GM12892 (cell line): ENCODE measurements around the gene NIFK.

Source experiments
- DNase-seq: peaks from one replicate; pipeline ENCODE4 v3.0.0; 2011; ENCODE audit not compliant: insufficient read length
- FAIRE-seq: peaks from 2 replicates; lab custom pipeline; 2011; peaks lifted over from hg19 to GRCh38; lab: Jason Lieb, UNC
- POLR2A ChIP-seq: IDR thresholded peaks from 2 replicates; pipeline ENCODE4 v1.6.1; 2011; ENCODE audit warnings: low read depth, low read length, control low read depth
- POLR2AphosphoS5 ChIP-seq: IDR thresholded peaks from 2 replicates; pipeline ENCODE4 v1.6.1; 2011; ENCODE audit warnings: low read depth, low read length, control low read depth
- TAF1 ChIP-seq: IDR thresholded peaks from 2 replicates; pipeline ENCODE4 v1.6.1; 2011; ENCODE audit warnings: low read depth, mild to moderate bottlenecking, control low read depth, low read length, borderline replicate concordance

The NIFK gene

GRCh38 chr2:121686218-121686617, 50.5 kb downstream of the NIFK start:
- DNase-seq (no peak), FAIRE-seq (no peak)
- TF ChIP-seq TAF1 (no peak), POLR2AphosphoS5 (no peak), POLR2A (no peak)

GRCh38 chr2:121682396-121683298, 54.0 kb downstream of the NIFK start:
- FAIRE-seq (no peak), DNase-seq (no peak)
- TF ChIP-seq TAF1 = no peak
- no peak for TF ChIP-seq POLR2AphosphoS5
- TF ChIP-seq POLR2A = no peak

- no peak for FAIRE-seq
Measured at GRCh38 chr2:121677855-121678254, 58.8 kb downstream of the NIFK start.

More at GRCh38 chr2:121677855-121678254, 58.8 kb downstream of the NIFK start:
- no peak for TF ChIP-seq POLR2AphosphoS5
- TF ChIP-seq POLR2A = no peak
- no peak for TF ChIP-seq TAF1
- DNase-seq = no peak
